Pancreas (tissue), 10 donors: ENCODE results near the gene SLC26A4. TPM values are rescaled to one million over a fixed set of nuclear protein-coding genes. Genes with fewer than 3 reads are reported as not detected.
A peak's percentile ranks its signal among the peaks of the same experiment; 100 is the strongest.

ENCODE experiments used
- ATAC-seq, 4 donors: fragments of 200-7000 bp; cut with Tn5 transposase; one replicate each; pipeline versions ENCODE4 v1.8.0 to v1.9.1; 2020; ENCODE audit warnings: mild to moderate bottlenecking in 4 of 4, moderate library complexity in 4 of 4
- DNase-seq, 6 donors: peaks; one replicate each; pipeline ENCODE4 v3.0.0-alpha.2; 2020
- FAIRE-seq: peaks from 2 replicates; lab custom pipeline; 2012; peaks lifted over from hg19 to GRCh38; lab: Jason Lieb, UNC
- H3K27ac ChIP-seq, 4 donors: fragments of 200-600 bp; sonication (generic); 1 replicate in 3 of 4; 2 replicates in 1 of 4; pipeline versions ENCODE4 v1.5.0 to v1.8.0; 2020
- H3K27me3 ChIP-seq, 4 donors: fragments of 200-600 bp; one replicate each; pipeline ENCODE4 v1.8.0; 2021
- H3K36me3 ChIP-seq, 3 donors: fragments of 200-600 bp; sonication (generic) in 1 of 3; one replicate each; pipeline versions ENCODE4 v1.5.0 to v1.8.0; 2020 to 2021
- H3K4me1 ChIP-seq, 3 donors: fragments of 200-600 bp; one replicate each; pipeline ENCODE4 v1.8.0; 2021
- H3K4me3 ChIP-seq, 4 donors: fragments of 200-600 bp; sonication (generic) in 2 of 4; one replicate each; pipeline versions ENCODE4 v1.5.0 to v1.8.0; 2020 to 2021
- H3K9me3 ChIP-seq, 4 donors: fragments of 200-600 bp; one replicate each; pipeline ENCODE4 v1.8.0; 2021
- CTCF ChIP-seq, 4 donors: fragments of 200-600 bp; sonication (generic) in 3 of 4; IDR thresholded peaks; one replicate each; pipeline versions ENCODE4 v1.5.0 to v1.8.0; 2021; ENCODE audit warnings: antibody characterized with exemption in 4 of 4
- WGBS, 2 donors: extraction: QIAGEN DNeasy Blood & Tissue Kit; methylation state at CpG; one replicate each; pipeline ENCODE4 v1.1.7; 2013; 5-methylcytosine and 5-hydroxymethylcytosine counted together
- intact Hi-C, 3 donors: fragments of 100-400 bp; cut with DNase I; formaldehyde crosslinking; loops; one replicate each; pipeline versions ENCODE4 v1.11.1 to v1.14.2; 2022
- polyA plus RNA-seq, 2 donors: library from polyadenylated mRNA; stranded (reverse); fragments of 200-250 nt; gene quantifications; one replicate each; pipeline ENCODE4 v1.2.3, GENCODE V29; 2013
- total RNA-seq, 6 donors: library from RNA; stranded (reverse); fragmentation: NEBNext Ultra II Directional in 4 of 6; extraction: Animal tissue kit (Norgen Biotek cat#: 25700) in 4 of 6; gene quantifications; one replicate each; pipeline versions ENCODE4 v1.2.1 to v1.2.4, GENCODE V29; 2021 to 2023
- donor health status: healthy with polysubstance abuse.
- donor health status: DM: no; HTN: no; CAD: no; lungs with moderate emphysema.
- donor health status: DM: no; HTN: no; CAD: no.
- donor health status: control.
- donor health status: control.
- donor health status: Bipolar disorder and iron deficiency.
- donor health status: DM: yes; HTN: yes; CAD: no.
- donor health status: DM: no; HTN: no; CAD: no.
- donor health status: DM: no; HTN: no; CAD: no.
- donor health status: DM: yes; HTN: yes; CAD: no.

The SLC26A4 gene
- total and polyA plus RNA-seq, 8 donors = 0.15 to 2.0 (median 0.60) TPM

GRCh38 chr7:107652642-107653041, 8.0 kb upstream of the SLC26A4 start:
- H3K27me3 ChIP-seq = no peaks in the 10 kb centered on the region
- FAIRE-seq (no peak), DNase-seq (no peak), ATAC-seq (no peak)
- whole genome bisulfite sequencing, 2 donors = 90 to 92% methylated on average over 5 of the region's 5 CpGs
- H3K4me1 ChIP-seq = no peaks in the 10 kb centered on the region
- no peak overlapping the region for H3K4me3 ChIP-seq
- intact Hi-C loops = no loop called here
- H3K27ac ChIP-seq = no peak overlapping the region
- no peaks in the 10 kb centered on the region for H3K36me3 ChIP-seq
- H3K9me3 ChIP-seq = no peaks in the 10 kb centered on the region
- no peak for TF ChIP-seq CTCF (IDR thresholded peaks at IDR 0.05)

GRCh38 chr7:107658467-107658866, 2.2 kb upstream of the SLC26A4 start:
- TF ChIP-seq CTCF (IDR thresholded peaks at IDR 0.05) = no peak
- no peak overlapping the region for H3K27ac ChIP-seq
- no peak for FAIRE-seq

GRCh38 chr7:107659666-107660065, 962 bp upstream of the SLC26A4 start:
- H3K4me1 ChIP-seq = peaks cover 0 to 6% (median 0%) of the 10 kb centered on the region in 3 donors
- ATAC-seq (no peak), DNase-seq (no peak), FAIRE-seq (no peak)
- H3K36me3 ChIP-seq = no peaks in the 10 kb centered on the region
- TF ChIP-seq CTCF (IDR thresholded peaks at IDR 0.05) = no peak
- H3K27me3 ChIP-seq = no peaks in the 10 kb centered on the region
- WGBS, 2 donors = 90 to 91% methylated on average over 4 of the region's 4 CpGs
- intact Hi-C loops = no loop called here
- H3K9me3 ChIP-seq = no peaks in the 10 kb centered on the region
- H3K27ac ChIP-seq = no peak overlapping the region
- no peak overlapping the region for H3K4me3 ChIP-seq

More at GRCh38 chr7:107658467-107658866, 2.2 kb upstream of the SLC26A4 start:
- DNase-seq (no peak), ATAC-seq (no peak)
- intact Hi-C loops = no loop called here
- Histone ChIP-seq H3K4me1 (peaks cover 0 to 6% (median 0%) of the 10 kb centered on the region in 3 donors), H3K36me3 (no peaks in the 10 kb centered on the region), H3K4me3 (no peak overlapping the region), H3K9me3 (no peaks in the 10 kb centered on the region), H3K27me3 (no peaks in the 10 kb centered on the region)

GRCh38 chr7:107661081-107661864, 645 bp downstream of the SLC26A4 start:
- TF ChIP-seq CTCF (IDR thresholded peaks at IDR 0.05) = no peak
- Histone ChIP-seq H3K27ac (no peak overlapping the region), H3K4me1 (peaks cover 0 to 6% (median 0%) of the 10 kb centered on the region in 3 donors), H3K36me3 (no peaks in the 10 kb centered on the region), H3K4me3 (peak overlapping the region; percentile 18 to 54 (median 38)), H3K9me3 (no peaks in the 10 kb centered on the region), H3K27me3 (no peaks in the 10 kb centered on the region)
- intact Hi-C loops = no loop called here
- 1% methylated on average over 67 to 73 of the region's 73 CpGs for WGBS, 2 donors
- peak; percentile 48 to 92 (median 67) for DNase-seq
- peak; percentile 93 to 97 (median 94) for ATAC-seq
- FAIRE-seq = no peak

GRCh38 chr7:107661865-107662379, 1.3 kb downstream of the SLC26A4 start:
- no peak for TF ChIP-seq CTCF (IDR thresholded peaks at IDR 0.05)
- Histone ChIP-seq H3K4me1 (peaks cover 0 to 6% (median 0%) of the 10 kb centered on the region in 3 donors), H3K27ac (no peak overlapping the region), H3K9me3 (no peaks in the 10 kb centered on the region), H3K27me3 (no peaks in the 10 kb centered on the region), H3K36me3 (no peaks in the 10 kb centered on the region), H3K4me3 (peak overlapping the region; percentile 18 to 54 (median 38))
- DNase-seq (no peak), ATAC-seq (peak in 1 of 4 donors; percentile 5), FAIRE-seq (no peak)
- WGBS, 2 donors = 11 to 15% methylated on average over 20 of the region's 20 CpGs
- intact Hi-C loops = no loop called here
